Endothelial cell of umbilical vein (primary cell): ENCODE data around the gene TSEN2. TPM values are rescaled to one million over a fixed set of nuclear protein-coding genes. Genes with fewer than 3 reads are reported as not detected.

Experiments
- BruUV-seq: library from RNA; stranded (reverse); fragments of 400-500 nt; replicated peaks from 2 replicates; lab custom pipeline; 2021; lab: Mats Ljungman, UMichigan
- CTCF ChIA-PET: fragments of 300-600, 350-600 bp; sonication (Branson Sonifier 250); formaldehyde crosslinking; loops from one replicate; lab custom pipeline; 2021; ENCODE audit warnings: antibody characterized with exemption, inconsistent platforms; lab: Charles Lee
- POLR2A ChIA-PET: fragments of 300-600, 350-600 bp; sonication (Branson Sonifier 250); formaldehyde crosslinking; loops from one replicate; lab custom pipeline; 2021; ENCODE audit warnings: antibody characterized with exemption, inconsistent platforms; lab: Charles Lee
- DNase-seq: peaks from one replicate; pipeline ENCODE4 v3.0.0-alpha.2; 2011; ENCODE audit warnings: low read depth, low spot score
- FAIRE-seq: peaks from 2 replicates; lab custom pipeline; 2011; peaks lifted over from hg19 to GRCh38; lab: Jason Lieb, UNC
- H2AFZ ChIP-seq: 2 replicates; pipeline ENCODE4 v1.6.0; 2012; ENCODE audit warnings: low read depth, low read length, control low read depth, inconsistent platforms
- H3K27ac ChIP-seq: 2 replicates; pipeline ENCODE4 v1.5.1; 2011; ENCODE audit warnings: low read depth, mild to moderate bottlenecking, control low read depth, low read length, moderate library complexity; ENCODE audit not compliant: insufficient read depth
- H3K27me3 ChIP-seq, 2 experiments: 2 replicates each; pipeline versions ENCODE4 v1.6.0 to v1.6.1; 2011; ENCODE audit warnings: low read length in 2 of 2, mixed read lengths in 1 of 2; ENCODE audit not compliant: control insufficient read depth in 2 of 2, insufficient read depth in 2 of 2
- H3K36me3 ChIP-seq, 2 experiments: 2 replicates in 1 of 2; 3 replicates in 1 of 2; pipeline ENCODE4 v1.5.1; 2011; ENCODE audit warnings: low read length in 2 of 2, mild to moderate bottlenecking in 1 of 2, moderate library complexity in 1 of 2; ENCODE audit not compliant: control insufficient read depth in 2 of 2, insufficient read depth in 2 of 2; ENCODE audit errors: extremely low read depth in 1 of 2
- H3K4me1 ChIP-seq: 3 replicates; pipeline ENCODE4 v1.5.1; 2011; ENCODE audit warnings: mild to moderate bottlenecking, low read length; ENCODE audit not compliant: control insufficient read depth, insufficient read depth; ENCODE audit errors: extremely low read depth
- H3K4me2 ChIP-seq: 2 replicates; pipeline ENCODE4 v1.6.1; 2011; ENCODE audit warnings: low read length, control low read depth, mixed read lengths; ENCODE audit not compliant: insufficient read depth
- H3K4me3 ChIP-seq, 3 experiments: fragments of 200-600 bp in 1 of 3; sonication (generic), shearing (Covaris generic) in 1 of 3; replicated peaks in 1 of 3; 2 replicates each; pipeline ENCODE4 v1.5.1; 2011 to 2016; ENCODE audit warnings: control low read depth in 3 of 3, low read length in 3 of 3, mild to moderate bottlenecking in 2 of 3, inconsistent platforms in 1 of 3, low read depth in 1 of 3, moderate library complexity in 1 of 3; ENCODE audit not compliant: insufficient read depth in 1 of 3
- H3K79me2 ChIP-seq: 2 replicates; pipeline ENCODE4 v1.6.0; 2012; ENCODE audit warnings: low read length, inconsistent platforms; ENCODE audit not compliant: control insufficient read depth, insufficient read depth
- H3K9ac ChIP-seq: replicated peaks from 2 replicates; pipeline ENCODE3; 2011; ENCODE audit warnings: low read length, control low read depth; ENCODE audit not compliant: insufficient read depth; ENCODE audit errors: extremely low read depth
- H3K9me1 ChIP-seq: replicated peaks from 3 replicates; pipeline ENCODE4 v1.6.0; 2011; ENCODE audit warnings: mild to moderate bottlenecking, low read length; ENCODE audit not compliant: control insufficient read depth, insufficient read depth; ENCODE audit errors: extremely low read depth
- H3K9me3 ChIP-seq: replicated peaks from 2 replicates; pipeline ENCODE4 v1.5.1; 2012; ENCODE audit warnings: low read length, inconsistent platforms; ENCODE audit not compliant: control insufficient read depth, insufficient read depth
- H4K20me1 ChIP-seq: replicated peaks from 2 replicates; pipeline ENCODE3; 2011; ENCODE audit warnings: mild to moderate bottlenecking, low read length; ENCODE audit not compliant: control insufficient read depth, insufficient read depth; ENCODE audit errors: extremely low read depth
- CTCF ChIP-seq, 2 donors: IDR thresholded peaks; 1 replicate in 1 of 2; 2 replicates in 1 of 2; pipeline ENCODE4 v1.5.1; 2011; ENCODE audit warnings: low read length in 2 of 2, mild to moderate bottlenecking in 2 of 2, moderate library complexity in 2 of 2, control low read depth in 1 of 2, inconsistent platforms in 1 of 2, low read depth in 1 of 2; ENCODE audit not compliant: insufficient read depth in 1 of 2; ENCODE audit errors: extremely low read depth in 1 of 2
- EZH2 ChIP-seq: IDR thresholded peaks from 2 replicates; pipeline ENCODE4 v1.6.1; 2012; ENCODE audit warnings: borderline replicate concordance, low read depth, mild to moderate bottlenecking, moderate library complexity, low read length, inconsistent platforms; ENCODE audit not compliant: severe bottlenecking
- FOS ChIP-seq: IDR thresholded peaks from 2 replicates; pipeline ENCODE4 v1.6.1; 2011; ENCODE audit warnings: mild to moderate bottlenecking, low read length, moderate library complexity, borderline replicate concordance; ENCODE audit not compliant: insufficient read depth
- GATA2 ChIP-seq: IDR thresholded peaks from 2 replicates; pipeline ENCODE4 v1.7.0; 2011; ENCODE audit warnings: low read depth, mild to moderate bottlenecking, moderate library complexity, mixed read lengths, low read length; ENCODE audit not compliant: insufficient read length, insufficient read depth
- JUN ChIP-seq: IDR thresholded peaks from 2 replicates; pipeline ENCODE4 v1.6.1; 2011; ENCODE audit warnings: borderline replicate concordance, low read depth; ENCODE audit not compliant: insufficient read length, insufficient read depth
- MAX ChIP-seq: IDR thresholded peaks from 2 replicates; pipeline ENCODE4 v1.6.1; 2011; ENCODE audit not compliant: insufficient read depth, insufficient read length
- POLR2A ChIP-seq: IDR thresholded peaks from 2 replicates; pipeline ENCODE4 v1.6.1; 2012; ENCODE audit warnings: low read depth, mild to moderate bottlenecking, control low read depth, low read length
- POLR2AphosphoS5 ChIP-seq: IDR thresholded peaks from 2 replicates; pipeline ENCODE4 v1.6.1; 2012; ENCODE audit warnings: low read depth, mild to moderate bottlenecking, control low read depth, low read length, moderate library complexity; ENCODE audit not compliant: insufficient read depth
- dilution Hi-C: fragments of 300-500 bp; cut with MboI; formaldehyde crosslinking; loops from one replicate; pipeline ENCODE4 v1.15.0; 2019; ENCODE audit warnings: low sequenced_read_pairs; ENCODE audit not compliant: extremely low pct_ligation_motif_present
- intact Hi-C: fragments of 100-400 bp; cut with micrococcal nuclease; formaldehyde crosslinking; loops from one replicate; pipeline ENCODE4 v1.10.0; 2022
- polyA plus RNA-seq, 4 experiments: library from polyadenylated mRNA; depleted of rRNA in 3 of 4; stranded (reverse) in 3 of 4; unstranded in 1 of 4; fragments of >200 nt; gene quantifications; 2 replicates each; pipeline versions ENCODE4 v1.2.1 to v1.2.3, GENCODE V29; 2011 to 2012; ENCODE audit warnings: missing spikeins in 1 of 4
- total RNA-seq: library from RNA; stranded (reverse); gene quantifications from 2 replicates; pipeline ENCODE4 v1.2.3, GENCODE V29; 2021

The TSEN2 gene
- total and polyA plus RNA-seq, 2 donors (not counting 3 experiments of a cell fraction or from before 2014, with no cell fraction given), result 8.3 to 12.1 TPM

GRCh38 chr3:12566976-12567375 lies 82.7 kb downstream of the TSEN2 start:
- H3K27me3 ChIP-seq, result no peaks in the 10 kb centered on the region
- peaks cover 14% of the 10 kb centered on the region in 2 experiments for H3K36me3 ChIP-seq
- no peaks in the 10 kb centered on the region for H3K9me3 ChIP-seq
- intact Hi-C loops (loop anchor here (1.0 kb wide), 1 partner anchor 10 kb away; the partner anchor contains the start of gene MKRN2), dilution Hi-C loops (no loop called here)
- CTCF ChIA-PET, result interaction anchor here (1.4 kb wide), 1 partner anchor 12 kb away, joined by 6 read pairs; no protein-coding TSS in a partner anchor
- H3K9me1 ChIP-seq, result no peaks in the 10 kb centered on the region
- H2AFZ ChIP-seq, result no peak overlapping the region
- POLR2A ChIA-PET, result no interaction called here
- peaks cover 4% of the 10 kb centered on the region for H3K4me1 ChIP-seq
- H3K4me3 ChIP-seq, result no peak overlapping the region
- FAIRE-seq, result no peak
- H3K79me2 ChIP-seq, result peaks cover 62% of the 10 kb centered on the region
- no peak overlapping the region for H3K4me2 ChIP-seq
- no peak overlapping the region for H3K27ac ChIP-seq
- peaks cover 3% of the 10 kb centered on the region for H4K20me1 ChIP-seq
- BruUV-seq, result no TSS peak
- no peak for TF ChIP-seq POLR2A
- TF ChIP-seq FOS, result no peak
- no peak for TF ChIP-seq CTCF (IDR thresholded peaks at IDR 0.05; ENCODE audit: extremely low read depth in 1 of 2, insufficient read depth in 1 of 2, low read depth in 1 of 2, low read length in 2 of 2)
- no peak for TF ChIP-seq MAX
- no peak for TF ChIP-seq EZH2
- TF ChIP-seq GATA2, result no peak
- TF ChIP-seq POLR2AphosphoS5, result no peak
- TF ChIP-seq JUN, result no peak
- H3K9ac ChIP-seq, result no peak overlapping the region
- DNase-seq, result peak; percentile 20
